Activated CD4-positive, alpha-beta memory T cell treated with anti-CD3 and anti-CD28 coated beads for 36 hours (primary cell): ENCODE data around the gene CACNA1C. TPM values are rescaled to one million over a fixed set of nuclear protein-coding genes. Genes with fewer than 3 reads are reported as not detected.

ENCODE experiments used
- CTCF ChIA-PET: fragments of 350-600 bp; sonication (Branson Sonifier 250); formaldehyde crosslinking; loops from one replicate; lab custom pipeline; 2021; ENCODE audit warnings: antibody characterized with exemption, inconsistent platforms; lab: Charles Lee
- POLR2A ChIA-PET: fragments of 350-600 bp; sonication (Branson Sonifier 250); formaldehyde crosslinking; loops from one replicate; lab custom pipeline; 2021; ENCODE audit warnings: antibody characterized with exemption; lab: Charles Lee
- DNase-seq: peaks from one replicate; pipeline ENCODE4 v3.0.0-alpha.2; 2020
- H3K27ac Mint-ChIP-seq: one replicate; pipeline ENCODE4 v1.8.0; 2021; ENCODE audit warnings: mixed read lengths
- H3K27me3 Mint-ChIP-seq: one replicate; pipeline ENCODE4 v1.8.0; 2021; ENCODE audit warnings: mixed read lengths
- H3K36me3 Mint-ChIP-seq: one replicate; pipeline ENCODE4 v1.8.0; 2021; ENCODE audit warnings: mixed read lengths
- H3K4me1 Mint-ChIP-seq: one replicate; pipeline ENCODE4 v1.8.0; 2021; ENCODE audit warnings: low read depth, mixed read lengths
- H3K4me3 Mint-ChIP-seq: one replicate; pipeline ENCODE4 v1.8.0; 2021; ENCODE audit warnings: mild to moderate bottlenecking, mixed read lengths
- H3K9me3 Mint-ChIP-seq: one replicate; pipeline ENCODE4 v1.8.0; 2021; ENCODE audit warnings: mixed read lengths
- intact Hi-C: fragments of 100-400 bp; cut with micrococcal nuclease; formaldehyde crosslinking; loops from one replicate; pipeline ENCODE4 v1.15.1; 2023
- total RNA-seq, 2 experiments: library from RNA; stranded (reverse); gene quantifications; one replicate each; pipeline ENCODE4 v1.2.3, GENCODE V29; 2021

CACNA1C gene
- total RNA-seq, 2 experiments from 2014 or later: 0.07 to 0.12 TPM

GRCh38 chr12:2687726-2688125 is 634.9 kb downstream of the CACNA1C start:
- no peak overlapping the region for H3K27ac Mint-ChIP-seq
- intact Hi-C loops: no loop called here
- H3K27me3 Mint-ChIP-seq: no peaks in the 10 kb centered on the region
- ChIA-PET POLR2A (no interaction called here), CTCF (interaction anchor here (0.7 kb wide), 1 partner anchor 96 kb away, joined by 4 read pairs; no protein-coding TSS in a partner anchor)
- DNase-seq: no peak
- no peaks in the 10 kb centered on the region for H3K36me3 Mint-ChIP-seq
- H3K4me3 Mint-ChIP-seq: no peak overlapping the region
- peaks cover 20% of the 10 kb centered on the region for H3K4me1 Mint-ChIP-seq
- peaks cover under 1% of the 10 kb centered on the region for H3K9me3 Mint-ChIP-seq

GRCh38 chr12:2688381-2688931 is 635.7 kb downstream of the CACNA1C start:
- POLR2A ChIA-PET: no interaction called here
- no peak overlapping the region for H3K27ac Mint-ChIP-seq
- CTCF ChIA-PET: interaction anchor here (0.7 kb wide), 1 partner anchor 95 kb away, joined by 4 read pairs; no protein-coding TSS in a partner anchor
- no peaks in the 10 kb centered on the region for H3K9me3 Mint-ChIP-seq
- intact Hi-C loops: no loop called here
- H3K4me1 Mint-ChIP-seq: peaks cover 20% of the 10 kb centered on the region
- H3K27me3 Mint-ChIP-seq: no peaks in the 10 kb centered on the region
- no peaks in the 10 kb centered on the region for H3K36me3 Mint-ChIP-seq
- DNase-seq: no peak
- H3K4me3 Mint-ChIP-seq: no peak overlapping the region

GRCh38 chr12:2689393-2689792 is 636.6 kb downstream of the CACNA1C start:
- Mint-ChIP-seq H3K9me3 (no peaks in the 10 kb centered on the region), H3K36me3 (no peaks in the 10 kb centered on the region), H3K4me1 (peaks cover 19% of the 10 kb centered on the region), H3K27me3 (no peaks in the 10 kb centered on the region), H3K27ac (no peak overlapping the region), H3K4me3 (no peak overlapping the region)
- DNase-seq: no peak
- POLR2A ChIA-PET: no interaction called here
- CTCF ChIA-PET: interaction anchor here (1.2 to 1.4 kb wide), 2 partner anchors 94 to 96 kb away, joined by 5 to 6 read pairs; no protein-coding TSS in a partner anchor
- intact Hi-C loops: no loop called here

- intact Hi-C loops: loop anchor here (5.0 kb wide), 1 partner anchor 303 kb away; no protein-coding TSS in a partner anchor
- POLR2A ChIA-PET: no interaction called here
- Mint-ChIP-seq H3K36me3 (no peaks in the 10 kb centered on the region), H3K4me3 (no peak overlapping the region), H3K27me3 (peaks cover under 1% of the 10 kb centered on the region), H3K27ac (no peak overlapping the region), H3K4me1 (peaks cover 19% of the 10 kb centered on the region), H3K9me3 (no peaks in the 10 kb centered on the region)
- CTCF ChIA-PET: interaction anchor here (1.2 to 1.4 kb wide), 2 partner anchors 94 to 95 kb away, joined by 5 to 6 read pairs; no protein-coding TSS in a partner anchor
- no peak for DNase-seq
These were observed 637.1 kb downstream of the CACNA1C start for GRCh38 chr12:2689879-2690278.

GRCh38 chr12:2690348-2691005 is 637.7 kb downstream of the CACNA1C start:
- H3K9me3 Mint-ChIP-seq: no peaks in the 10 kb centered on the region
- H3K27me3 Mint-ChIP-seq: peaks cover 3% of the 10 kb centered on the region

GRCh38 chr12:2691006-2691344 is 638.2 kb downstream of the CACNA1C start:
- no peaks in the 10 kb centered on the region for H3K9me3 Mint-ChIP-seq
- H3K27me3 Mint-ChIP-seq: peaks cover 6% of the 10 kb centered on the region
- H3K36me3 Mint-ChIP-seq: no peaks in the 10 kb centered on the region
- H3K27ac Mint-ChIP-seq: peak overlapping the region; percentile 84
- H3K4me1 Mint-ChIP-seq: peaks cover 19% of the 10 kb centered on the region
- intact Hi-C loops: loop anchor here (1.0 to 5.0 kb wide), 3 partner anchors 8 to 304 kb away; no protein-coding TSS in a partner anchor
- peak overlapping the region; percentile 81 for H3K4me3 Mint-ChIP-seq
- CTCF ChIA-PET: interaction anchor here (0.6 to 4.5 kb wide), 8 partner anchors 8 to 609 kb away, joined by 3 to 25 read pairs (median 4); no protein-coding TSS in a partner anchor
- POLR2A ChIA-PET: interaction anchor here (0.6 to 1.9 kb wide), 5 partner anchors 16 to 122 kb away, joined by 3 to 13 read pairs (median 4); partner anchors contain the start of gene FKBP4
- peak; percentile 76 for DNase-seq

More at GRCh38 chr12:2690348-2691005, 637.7 kb downstream of the CACNA1C start:
- ChIA-PET POLR2A (interaction anchor here (0.6 to 1.9 kb wide), 4 partner anchors 16 to 123 kb away, joined by 3 to 13 read pairs (median 5); partner anchors contain the start of gene FKBP4), CTCF (interaction anchor here (0.6 to 4.5 kb wide), 9 partner anchors 7 to 609 kb away, joined by 3 to 25 read pairs (median 6); no protein-coding TSS in a partner anchor)
- Mint-ChIP-seq H3K27ac (peak overlapping the region; percentile 84), H3K4me3 (peak overlapping the region; percentile 81), H3K36me3 (no peaks in the 10 kb centered on the region), H3K4me1 (peaks cover 19% of the 10 kb centered on the region)
- no peak for DNase-seq
- intact Hi-C loops: loop anchor here (1.0 to 5.0 kb wide), 3 partner anchors 7 to 303 kb away; no protein-coding TSS in a partner anchor

GRCh38 chr12:2691345-2692071 is 638.7 kb downstream of the CACNA1C start:
- Mint-ChIP-seq H3K4me3 (peak overlapping the region; percentile 81), H3K27ac (peak overlapping the region; percentile 84), H3K27me3 (peaks cover 9% of the 10 kb centered on the region), H3K4me1 (peaks cover 19% of the 10 kb centered on the region), H3K9me3 (no peaks in the 10 kb centered on the region), H3K36me3 (no peaks in the 10 kb centered on the region)
- POLR2A ChIA-PET: interaction anchor here (1.0 to 1.9 kb wide), 5 partner anchors 22 to 122 kb away, joined by 3 to 13 read pairs (median 4); partner anchors contain the start of gene FKBP4
- intact Hi-C loops: loop anchor here (1.0 to 5.0 kb wide), 4 partner anchors 8 to 304 kb away; partner anchors contain the start of gene FKBP4
- CTCF ChIA-PET: interaction anchor here (0.8 to 4.5 kb wide), 8 partner anchors 8 to 608 kb away, joined by 3 to 25 read pairs (median 6); no protein-coding TSS in a partner anchor
- DNase-seq: peak; percentile 65

- intact Hi-C loops: loop anchor here (1.0 to 5.0 kb wide), 2 partner anchors 102 to 305 kb away; partner anchors contain the start of gene FKBP4
- peak; percentile 30 for DNase-seq
- CTCF ChIA-PET: interaction anchor here (0.8 to 4.5 kb wide), 7 partner anchors 9 to 381 kb away, joined by 3 to 25 read pairs (median 6); no protein-coding TSS in a partner anchor
- POLR2A ChIA-PET: interaction anchor here (1.0 to 1.9 kb wide), 4 partner anchors 23 to 121 kb away, joined by 3 to 13 read pairs (median 5); partner anchors contain the start of gene FKBP4
- Mint-ChIP-seq H3K9me3 (no peaks in the 10 kb centered on the region), H3K27me3 (peaks cover 13% of the 10 kb centered on the region), H3K36me3 (no peaks in the 10 kb centered on the region), H3K27ac (peak overlapping the region; percentile 72), H3K4me1 (peaks cover 19% of the 10 kb centered on the region), H3K4me3 (peak overlapping the region; percentile 79)
These were observed 639.3 kb downstream of the CACNA1C start for GRCh38 chr12:2692080-2692479.

GRCh38 chr12:2693244-2693860 is 640.6 kb downstream of the CACNA1C start:
- DNase-seq: no peak
- Mint-ChIP-seq H3K36me3 (no peaks in the 10 kb centered on the region), H3K9me3 (no peaks in the 10 kb centered on the region), H3K4me1 (peaks cover 19% of the 10 kb centered on the region), H3K27ac (no peak overlapping the region), H3K4me3 (peak overlapping the region; percentile 7), H3K27me3 (peaks cover 19% of the 10 kb centered on the region)
- intact Hi-C loops: loop anchor here (5.0 kb wide), 1 partner anchor 306 kb away; no protein-coding TSS in a partner anchor
- ChIA-PET POLR2A (no interaction called here), CTCF (interaction anchor here (4.5 kb wide), 1 partner anchor 10 kb away, joined by 25 read pairs; no protein-coding TSS in a partner anchor)

GRCh38 chr12:2693980-2694610 is 641.3 kb downstream of the CACNA1C start:
- Mint-ChIP-seq H3K27me3 (peaks cover 22% of the 10 kb centered on the region), H3K27ac (no peak overlapping the region), H3K4me1 (peaks cover 19% of the 10 kb centered on the region), H3K36me3 (peaks cover 1% of the 10 kb centered on the region), H3K9me3 (no peaks in the 10 kb centered on the region), H3K4me3 (no peak overlapping the region)
- CTCF ChIA-PET: interaction anchor here (4.5 kb wide), 1 partner anchor 11 kb away, joined by 25 read pairs; no protein-coding TSS in a partner anchor
- POLR2A ChIA-PET: no interaction called here
- intact Hi-C loops: loop anchor here (5.0 kb wide), 1 partner anchor 307 kb away; no protein-coding TSS in a partner anchor
- no peak for DNase-seq
